ENCODE data around the gene TEX9.
"Not testable (repeated sequence)": the region's sequence is repeated elsewhere in the genome, so short reads cannot be mapped to it uniquely, and the experiment has no call there.

TEX9 gene

GRCh38 chr15:56393277-56393676 lies 28.1 kb downstream of the TEX9 start:
- ChIA-PET POLR2A (ENCODE audit: low non-redundant PET) (no interaction called here), CTCF (interaction anchor here (0.5 kb wide), 1 partner anchor 146 kb away, joined by 3 read pairs; no protein-coding TSS in a partner anchor)
- TF ChIP-seq CTCF (conservative IDR thresholded peaks at IDR 0.05; ENCODE audit: low read depth): no peak
- no peak overlapping the region for H3K27ac ChIP-seq
- DNase-seq (ENCODE audit: low spot score): no peak

- ChIA-PET POLR2A (ENCODE audit: low non-redundant PET) (no interaction called here), CTCF (no interaction called here)
- DNase-seq (ENCODE audit: low spot score): no peak
- no peak overlapping the region for H3K27ac ChIP-seq
- no peak for TF ChIP-seq CTCF (conservative IDR thresholded peaks at IDR 0.05; ENCODE audit: low read depth)
Measured at GRCh38 chr15:56394909-56395308, 29.7 kb downstream of the TEX9 start.

- H3K27ac ChIP-seq; DNase-seq (ENCODE audit: low spot score); POLR2A ChIA-PET (ENCODE audit: low non-redundant PET): not testable (repeated sequence)
- CTCF ChIA-PET: interaction anchor here (0.6 kb wide), 1 partner anchor 976 kb away, joined by 4 read pairs; no protein-coding TSS in a partner anchor
Measured at GRCh38 chr15:56397325-56397724, 32.1 kb downstream of the TEX9 start.

- CTCF ChIA-PET; POLR2A ChIA-PET (ENCODE audit: low non-redundant PET): not testable (repeated sequence)
Measured at GRCh38 chr15:56399209-56399608, 34.0 kb downstream of the TEX9 start.

GRCh38 chr15:56410721-56411120 lies 45.5 kb downstream of the TEX9 start:
- no peak for DNase-seq (ENCODE audit: low spot score)
- ChIA-PET POLR2A (ENCODE audit: low non-redundant PET) (no interaction called here), CTCF (no interaction called here)
- TF ChIP-seq CTCF (conservative IDR thresholded peaks at IDR 0.05; ENCODE audit: low read depth): no peak
- H3K27ac ChIP-seq: no peak overlapping the region

More at GRCh38 chr15:56399209-56399608, 34.0 kb downstream of the TEX9 start:
- not testable (repeated sequence) for H3K27ac ChIP-seq; DNase-seq (ENCODE audit: low spot score)

- no peak overlapping the region for H3K27ac ChIP-seq
- CTCF ChIA-PET: no interaction called here
- POLR2A ChIA-PET (ENCODE audit: low non-redundant PET): no interaction called here
- DNase-seq (ENCODE audit: low spot score): no peak
- no peak for TF ChIP-seq CTCF (conservative IDR thresholded peaks at IDR 0.05; ENCODE audit: low read depth)
Measured at GRCh38 chr15:56411122-56411749, 46.0 kb downstream of the TEX9 start.

- H3K27ac ChIP-seq; CTCF ChIA-PET; POLR2A ChIA-PET (ENCODE audit: low non-redundant PET); DNase-seq (ENCODE audit: low spot score): not testable (repeated sequence)
Measured at GRCh38 chr15:56413114-56413733, 48.0 kb downstream of the TEX9 start.

GRCh38 chr15:56425276-56425675 lies 60.0 kb downstream of the TEX9 start:
- ChIA-PET POLR2A (ENCODE audit: low non-redundant PET) (interaction anchor here (0.5 kb wide), 1 partner anchor 173 kb away, joined by 5 read pairs; no protein-coding TSS in a partner anchor), CTCF (interaction anchor here (0.7 kb wide), 1 partner anchor 58 kb away, joined by 3 read pairs; no protein-coding TSS in a partner anchor)
- no peak for DNase-seq (ENCODE audit: low spot score)
- TF ChIP-seq CTCF (conservative IDR thresholded peaks at IDR 0.05; ENCODE audit: low read depth): no peak
- no peak overlapping the region for H3K27ac ChIP-seq

Measured in RWPE1 (cell line).